Activated CD4-positive, alpha-beta T cell treated with anti-CD3 and anti-CD28 coated beads, Interleukin-2, Interleukin-4, amounts not matched to agents 100 ng/mL and 50 ng/mL, durations not matched to agents 16 hours and 8 hours (primary cell): Measurements from ENCODE around the gene RICTOR.

Experiments used
- DNase-seq: peaks from one replicate; pipeline ENCODE4 v3.0.0-alpha.2; 2020; ENCODE audit warnings: low spot score

Gene RICTOR

DNA sequence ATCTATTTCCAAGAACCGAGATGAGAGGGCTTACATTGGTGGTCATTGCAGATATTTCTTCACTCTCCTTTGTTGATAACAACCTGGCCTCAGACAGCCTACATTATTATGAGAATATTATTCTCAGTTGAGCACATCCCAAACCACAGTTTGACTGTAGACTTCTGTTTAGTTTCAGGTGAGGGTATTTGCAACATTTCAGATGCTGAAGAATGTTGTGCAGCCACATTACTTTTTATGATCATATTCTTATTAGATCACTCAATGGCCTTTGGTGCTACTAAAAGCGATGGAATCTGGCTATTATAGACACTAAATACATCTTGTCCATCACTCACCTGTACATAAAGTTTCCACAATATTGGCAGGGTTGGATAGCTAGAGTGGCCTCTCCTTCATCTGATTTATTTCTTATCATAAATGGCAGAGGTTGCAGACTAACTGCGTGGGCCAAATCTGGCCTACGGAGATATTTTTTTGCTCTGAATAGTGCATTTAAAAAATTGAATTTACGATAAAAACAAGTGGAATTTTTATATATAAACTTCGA, 26.2 kb upstream of the RICTOR start:
- no peak for DNase-seq

DNA sequence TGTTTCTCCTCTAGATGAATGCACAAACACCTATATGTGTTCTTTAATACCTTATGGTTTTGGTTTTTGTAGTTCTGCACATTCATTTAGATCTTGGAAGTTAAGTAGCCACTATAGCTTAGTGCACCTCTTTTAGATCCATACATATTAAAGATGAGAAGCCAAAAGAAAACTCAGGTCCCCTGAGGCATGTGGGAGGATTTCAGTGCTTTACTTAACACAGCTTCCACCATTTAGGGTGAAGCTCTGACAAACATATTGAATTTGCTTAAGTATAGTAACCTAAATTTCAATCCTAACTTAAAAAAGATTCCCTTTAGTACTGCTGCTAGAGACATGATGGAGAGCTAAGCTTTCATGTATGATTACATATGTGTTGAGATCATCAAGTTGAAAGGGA, 25.6 kb upstream of the RICTOR start:
- DNase-seq = no peak

DNA sequence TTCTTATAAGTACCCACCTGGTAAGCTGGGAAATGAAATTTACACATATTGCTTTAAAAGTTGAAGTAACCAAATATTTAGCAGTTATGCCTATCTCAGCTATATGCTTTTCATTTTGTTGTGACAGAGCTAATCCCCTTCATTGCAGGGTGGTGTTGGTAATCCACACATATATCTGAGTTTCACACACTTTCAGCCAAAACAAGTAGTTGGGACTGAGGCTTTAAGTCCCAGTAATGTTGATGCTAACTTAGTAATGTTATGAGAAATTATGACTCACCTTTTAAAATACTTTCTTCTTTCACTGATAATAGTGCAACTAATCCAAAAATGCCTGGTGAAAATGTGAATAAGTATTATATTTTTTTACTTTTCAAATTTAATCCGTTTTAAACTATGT, 19.2 kb upstream of the RICTOR start:
- DNase-seq = no peak

DNA sequence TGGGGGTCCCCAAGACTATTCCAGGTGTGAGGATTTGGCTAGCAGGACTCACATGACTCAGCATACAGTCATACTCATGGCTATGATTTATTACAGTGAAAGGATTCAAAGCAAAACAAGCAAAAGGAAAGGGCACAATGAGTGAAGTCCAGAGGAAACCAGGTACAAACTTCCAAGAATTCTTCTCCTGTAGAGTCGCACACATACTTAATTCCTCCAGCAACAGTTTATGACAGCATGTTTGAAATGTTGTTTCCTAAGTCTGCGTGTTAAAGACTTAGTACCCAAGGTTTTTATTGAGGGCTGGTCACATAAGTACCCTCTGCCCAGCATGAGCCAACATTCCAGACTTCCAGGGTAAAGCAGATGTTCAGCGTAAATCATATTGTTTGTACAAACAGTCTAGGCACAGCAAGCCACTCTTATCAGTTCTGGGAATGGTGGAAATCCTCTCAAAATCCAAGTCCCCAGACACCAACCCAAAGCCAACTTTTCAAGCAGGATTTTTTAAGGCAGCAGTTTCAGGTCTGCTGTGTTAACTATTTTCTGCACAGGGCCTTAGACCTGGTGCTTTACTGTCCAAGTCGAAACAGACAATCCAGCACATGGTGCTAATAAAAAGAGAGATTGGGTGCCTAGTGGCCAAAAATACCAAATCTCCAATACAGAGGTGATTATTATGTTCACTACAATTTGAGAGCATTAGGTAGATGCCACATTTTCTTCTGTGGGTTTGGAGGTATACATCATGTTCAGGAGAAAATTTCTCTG, 18.6 kb upstream of the RICTOR start:
- DNase-seq = no peak

DNA sequence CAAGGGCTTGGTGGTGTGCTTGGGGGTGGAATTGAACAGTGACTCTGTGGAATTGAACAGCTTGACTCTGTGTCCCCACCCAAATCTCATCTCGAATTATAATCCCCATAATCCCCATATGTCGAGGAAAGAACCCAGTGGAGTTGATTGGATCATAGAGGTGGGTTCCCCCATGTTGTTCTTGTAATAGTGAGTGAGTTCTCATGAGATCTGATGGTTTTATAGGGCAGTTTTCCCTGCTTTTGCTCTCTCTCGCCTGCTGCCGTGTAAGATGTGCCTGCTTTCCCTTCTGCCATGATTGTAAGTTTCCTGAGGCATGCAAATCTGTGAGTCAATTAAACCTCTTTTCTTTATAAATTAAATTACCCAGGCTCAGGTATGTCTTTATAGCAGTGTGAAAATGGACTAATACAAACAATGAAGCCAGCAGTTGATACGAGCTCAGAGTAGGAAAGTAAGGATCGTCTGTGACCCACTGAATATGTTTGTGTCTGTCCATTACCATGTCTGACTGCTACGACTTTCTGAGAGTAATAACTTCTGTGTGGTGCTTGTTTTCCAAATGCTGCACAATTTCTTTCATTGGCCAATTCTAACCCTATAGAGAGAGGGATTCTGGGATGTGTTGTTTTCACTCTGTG, 17.9 kb upstream of the RICTOR start:
- no peak for DNase-seq

DNA sequence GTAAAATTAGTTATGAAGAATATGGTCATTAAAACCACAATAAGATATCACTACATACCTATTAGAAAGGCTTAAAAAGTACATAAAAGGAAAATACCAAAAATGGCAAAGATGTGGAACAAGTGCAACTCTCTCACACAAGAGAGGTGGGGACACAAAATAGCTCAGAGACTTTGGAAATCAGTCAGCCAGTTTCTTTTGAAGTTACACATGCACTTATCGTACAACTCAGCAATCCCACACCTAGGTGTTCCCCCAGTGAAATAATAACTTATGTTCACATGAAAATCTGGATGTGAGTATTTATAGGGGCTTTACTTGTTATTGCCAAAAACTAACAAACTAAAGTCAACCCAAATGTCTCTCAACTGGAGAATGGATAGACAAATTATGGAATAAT, 9.8 kb upstream of the RICTOR start:
- DNase-seq = no peak

DNA sequence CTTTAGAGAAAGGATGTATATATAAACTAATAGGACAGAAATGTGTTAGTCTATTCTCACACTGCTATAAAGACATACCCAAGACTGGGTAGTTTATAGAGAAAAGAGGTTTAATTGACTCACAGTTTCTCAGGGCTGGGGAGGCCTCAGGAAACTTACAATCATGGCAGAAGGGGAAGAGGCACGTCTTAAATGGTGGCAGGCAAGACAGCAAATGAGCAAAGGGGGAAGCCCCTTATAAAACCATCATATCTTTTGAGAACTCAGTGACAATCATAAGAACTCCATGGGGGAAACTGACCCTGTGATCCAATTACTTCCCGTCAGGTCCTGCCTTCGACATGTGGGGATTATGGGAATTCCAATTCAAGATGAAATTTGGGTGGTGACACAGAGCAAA, 8.8 kb upstream of the RICTOR start:
- DNase-seq = no peak

DNA sequence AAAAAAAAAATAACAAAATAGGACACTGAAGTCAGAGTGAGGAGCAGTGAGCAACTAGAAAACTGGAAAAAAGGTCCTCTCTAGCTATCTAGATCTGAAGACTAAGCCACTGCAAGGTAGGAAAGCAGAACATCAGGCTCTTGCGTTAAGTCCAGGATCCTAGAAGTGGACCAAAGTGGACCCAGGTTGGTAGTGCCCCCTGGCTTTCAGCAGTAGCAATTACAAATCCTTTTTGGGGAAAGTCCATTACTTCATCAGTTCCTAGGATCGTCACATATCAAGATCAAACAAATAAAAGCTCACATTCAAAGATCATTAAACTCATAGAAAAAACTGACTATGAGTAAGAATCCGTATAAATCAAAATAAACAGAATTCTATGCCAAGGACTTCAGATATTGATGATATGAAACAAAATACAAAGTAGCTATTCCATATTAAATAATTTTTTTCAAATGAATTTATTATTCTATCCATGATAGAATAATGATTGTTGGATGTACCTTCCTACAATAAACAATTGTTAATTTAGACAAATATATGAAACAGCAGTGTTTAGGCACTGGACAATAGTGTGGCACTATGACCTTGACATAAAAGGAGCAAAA, 6.5 kb upstream of the RICTOR start:
- DNase-seq = peak; percentile 40

DNA sequence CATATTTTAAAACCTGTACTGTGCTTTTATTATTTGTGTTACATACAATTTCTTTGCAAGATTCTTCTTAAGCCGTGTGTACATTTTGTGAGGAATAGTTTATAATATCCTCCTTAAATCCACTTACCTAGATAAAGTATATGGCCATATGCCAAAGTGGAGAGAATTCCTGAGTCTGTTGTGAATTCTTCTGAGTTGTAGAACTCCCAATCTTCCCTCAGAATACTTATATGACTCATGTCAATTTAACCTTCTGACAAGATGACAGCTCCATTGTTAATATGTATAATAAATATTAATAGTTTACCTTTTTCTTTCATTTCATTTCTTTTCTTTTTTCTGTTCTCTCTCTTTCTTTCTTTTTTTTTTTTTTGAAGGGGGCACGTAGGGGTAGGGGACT, 6.0 kb upstream of the RICTOR start:
- DNase-seq = no peak

DNA sequence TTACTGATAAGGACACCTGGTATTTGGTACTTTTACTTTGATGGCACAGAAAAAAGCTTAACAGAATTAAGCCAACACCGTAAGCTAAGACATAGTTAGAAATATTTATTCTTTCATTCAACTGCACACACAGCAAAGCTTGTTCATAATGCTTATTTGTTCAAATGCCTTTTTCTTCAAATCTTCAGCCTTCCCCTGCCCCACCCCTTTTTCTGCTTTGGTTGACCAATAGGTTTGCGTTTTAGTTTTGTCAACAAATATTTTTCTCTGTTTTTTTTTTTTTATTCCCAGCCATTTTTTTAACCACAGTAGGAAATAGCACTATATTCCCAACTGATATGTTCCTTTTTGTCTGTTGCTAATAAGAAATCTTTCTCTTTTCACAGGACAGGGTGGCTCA, 4.9 kb upstream of the RICTOR start:
- no peak for DNase-seq

DNA sequence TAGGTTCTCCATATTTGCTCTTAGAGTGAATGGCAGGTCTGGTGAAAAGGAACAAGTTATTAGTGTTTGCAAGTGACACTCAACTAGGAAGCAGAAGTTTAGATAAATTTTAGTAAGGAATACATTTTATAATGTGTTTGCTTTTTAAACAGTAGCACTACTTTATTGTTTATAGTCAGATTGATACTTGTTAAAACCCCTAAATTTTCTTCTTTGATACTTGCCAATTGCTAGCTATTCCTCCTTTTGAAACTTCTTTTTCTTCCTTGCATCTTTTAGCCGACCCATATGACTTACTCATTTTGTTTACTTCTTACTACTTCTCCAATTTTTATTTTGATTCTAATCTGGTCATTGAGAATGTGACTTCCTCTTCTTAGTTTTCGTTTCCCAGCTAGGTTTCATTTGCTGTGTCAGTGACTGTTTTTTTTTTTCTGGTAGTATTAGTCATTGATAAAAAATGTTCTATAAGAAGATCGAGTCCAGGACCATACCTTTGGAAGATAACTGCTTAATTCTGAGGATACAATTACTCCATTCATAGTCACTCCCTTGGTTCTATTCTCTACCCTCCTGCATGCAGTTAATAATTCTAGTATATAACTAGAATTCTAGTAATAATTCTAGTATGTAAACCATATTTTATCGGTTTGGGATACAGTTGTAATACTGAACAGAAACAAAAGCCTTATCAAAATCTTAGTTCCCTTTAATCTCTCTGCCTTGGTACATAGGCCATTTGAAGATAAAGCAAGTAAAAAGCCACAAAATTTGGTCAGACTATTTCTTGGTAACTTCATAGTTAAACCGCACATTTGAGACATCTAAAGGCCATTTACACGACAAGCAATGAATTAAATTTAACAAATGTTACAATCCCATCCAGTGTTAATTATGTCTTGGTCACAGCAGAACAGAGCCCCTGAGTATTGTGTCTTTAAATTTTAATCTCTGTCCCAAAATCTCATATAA, 2.8 kb upstream of the RICTOR start:
- peak; percentile 22 for DNase-seq

DNA sequence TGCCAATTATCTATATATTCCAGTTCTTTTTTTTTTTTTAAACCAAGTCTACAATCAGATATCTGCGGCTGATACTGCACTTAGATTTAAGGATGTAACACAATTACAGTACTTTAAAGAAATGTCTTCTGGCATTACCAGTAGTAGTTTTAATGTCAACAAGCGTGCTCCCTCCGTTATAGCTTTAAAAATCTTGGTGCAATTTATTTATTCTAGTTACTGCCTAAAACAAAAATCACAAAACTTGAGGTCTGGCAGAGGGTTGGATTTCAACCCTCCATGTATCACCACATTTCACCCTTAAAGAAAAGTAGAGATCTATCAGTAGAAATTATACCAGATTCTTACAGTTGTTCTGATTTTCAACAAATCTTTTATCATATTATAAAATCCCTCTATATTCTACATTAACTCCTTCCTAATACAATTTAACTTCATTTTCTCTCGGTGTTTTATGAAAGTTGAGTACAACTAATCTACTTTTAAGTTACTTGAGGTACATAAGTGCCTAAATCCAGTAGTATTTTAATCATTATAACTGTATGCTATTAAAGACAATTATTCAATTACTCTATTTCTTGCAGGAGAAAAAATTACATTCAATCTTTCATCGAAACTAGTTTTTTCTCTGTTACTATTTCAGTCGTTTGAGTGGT, 2.0 kb upstream of the RICTOR start:
- no peak for DNase-seq

DNA sequence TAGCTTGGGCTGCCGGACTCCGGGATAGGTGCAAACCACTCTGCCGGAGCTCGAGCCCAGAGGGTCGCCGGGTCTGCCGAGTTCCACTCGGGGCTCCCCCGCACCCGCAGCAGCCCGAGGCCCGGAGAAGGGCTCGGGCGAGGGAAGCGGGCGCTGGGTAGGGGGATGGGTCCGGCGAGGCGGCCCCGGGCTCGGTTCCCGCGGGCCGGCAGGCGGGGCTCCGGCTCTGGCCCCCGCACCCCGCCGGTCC, 507 bp downstream of the RICTOR start:
- no peak for DNase-seq

DNA sequence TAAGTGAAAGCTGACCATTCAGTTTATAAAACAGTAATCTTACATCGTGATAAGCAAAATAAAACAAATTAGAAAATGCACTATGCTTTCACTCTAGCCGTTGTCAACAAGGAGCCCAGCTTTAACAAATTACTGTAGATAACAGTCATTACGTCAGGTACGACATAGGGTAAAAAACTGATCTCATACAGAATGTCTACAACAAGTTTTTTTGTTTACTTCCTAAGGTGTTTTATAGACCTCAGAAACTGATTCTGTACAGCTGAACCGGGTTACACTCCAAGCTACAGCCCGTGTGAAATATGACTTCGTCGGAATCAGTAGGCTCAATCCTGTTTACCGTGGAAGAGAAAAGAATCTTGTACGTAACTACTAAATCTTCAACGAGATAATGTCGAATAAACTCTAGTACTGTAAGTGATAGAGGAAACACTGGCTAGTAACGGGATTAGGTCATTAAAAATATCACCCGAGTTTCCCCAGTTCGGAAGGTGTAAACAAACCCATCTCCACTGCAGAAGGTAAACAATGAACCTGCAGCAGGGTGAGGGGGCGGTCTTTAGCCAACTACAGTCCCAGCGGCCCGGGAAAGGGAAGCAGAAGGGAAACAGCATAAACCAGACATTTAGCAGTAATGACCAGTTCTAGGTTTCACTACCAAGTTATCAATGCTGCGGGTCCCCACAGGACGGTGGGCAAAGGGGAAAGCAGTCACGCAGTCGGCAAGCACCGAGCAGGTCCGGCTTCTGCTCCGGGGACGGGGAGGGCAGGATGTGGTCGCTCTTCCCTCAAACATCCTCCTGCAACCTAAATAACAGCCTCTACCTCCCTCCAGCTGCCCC, 1.1 kb downstream of the RICTOR start:
- DNase-seq = peak; percentile 63

DNA sequence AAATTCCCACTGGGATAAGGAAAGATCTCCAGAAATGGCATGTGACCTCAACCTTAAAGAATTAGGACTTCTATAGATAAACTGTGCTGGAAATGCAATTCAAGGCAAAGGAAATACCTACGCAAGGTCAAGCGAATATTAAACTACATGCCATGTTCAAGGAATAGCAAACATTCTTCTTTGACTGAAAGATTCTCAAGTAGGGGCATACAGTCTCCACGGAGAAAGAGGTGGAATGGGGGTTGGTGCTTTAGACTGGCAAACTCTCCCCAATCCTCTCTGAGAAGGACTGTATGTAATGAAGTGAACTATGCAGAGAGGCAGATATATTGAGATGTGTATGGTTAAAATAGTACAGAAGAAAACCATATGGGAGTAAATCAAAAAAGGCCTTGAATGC, 6.1 kb downstream of the RICTOR start:
- DNase-seq = no peak

DNA sequence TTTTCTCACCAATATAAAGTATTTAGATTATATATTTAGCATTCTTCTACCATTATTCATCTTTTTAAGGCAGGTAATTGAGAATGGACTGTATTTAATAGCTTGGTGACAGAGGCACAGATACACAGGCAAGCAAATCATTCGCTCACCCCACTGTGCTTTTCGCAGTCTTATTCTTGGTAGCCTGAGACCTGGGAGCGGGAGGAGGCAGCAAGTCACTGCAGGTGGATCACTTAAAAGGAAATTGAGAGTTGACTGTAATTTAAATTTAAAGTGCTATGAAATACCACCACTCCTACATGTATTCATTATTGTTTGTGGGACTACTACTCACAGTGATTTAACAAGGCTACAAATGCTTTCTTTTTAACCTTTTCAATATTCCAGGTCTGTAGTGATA, 9.7 kb downstream of the RICTOR start:
- DNase-seq = no peak

DNA sequence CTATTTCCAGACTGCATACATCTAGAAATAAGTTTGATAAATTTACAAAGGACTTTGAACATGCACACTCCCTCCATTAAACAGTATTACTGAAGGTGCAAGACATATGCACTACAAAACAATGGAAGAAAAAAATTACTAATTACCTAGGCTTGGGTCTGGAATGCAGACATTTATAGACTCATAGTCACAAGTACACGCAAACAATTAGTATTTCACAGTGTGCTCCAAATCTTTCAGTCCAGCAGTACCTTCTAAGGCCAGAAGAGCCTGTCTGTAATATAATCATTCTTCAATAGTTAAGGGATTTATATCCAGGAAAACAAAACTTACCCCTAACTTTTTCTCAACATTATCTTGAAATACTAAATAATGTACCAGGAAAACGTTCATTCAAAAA, 11.2 kb downstream of the RICTOR start:
- no peak for DNase-seq

DNA sequence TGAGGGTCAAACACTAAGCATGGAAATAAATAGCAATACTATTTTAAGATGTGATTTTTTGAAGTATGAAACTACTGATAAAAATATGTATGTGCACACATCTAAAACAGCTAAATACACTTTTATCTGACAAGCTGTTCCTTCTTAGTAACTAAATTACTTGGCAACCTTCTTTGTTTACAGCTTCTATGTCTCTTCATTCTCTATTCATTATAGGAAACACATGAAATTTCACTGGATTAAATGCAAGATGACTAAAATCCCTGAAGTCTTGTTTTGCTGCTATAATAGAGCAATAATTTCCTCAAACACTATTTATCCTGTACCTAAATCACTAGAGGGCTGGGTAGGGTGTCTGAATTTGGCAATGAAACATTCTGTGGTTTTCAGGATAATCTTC, 11.7 kb downstream of the RICTOR start:
- no peak for DNase-seq

DNA sequence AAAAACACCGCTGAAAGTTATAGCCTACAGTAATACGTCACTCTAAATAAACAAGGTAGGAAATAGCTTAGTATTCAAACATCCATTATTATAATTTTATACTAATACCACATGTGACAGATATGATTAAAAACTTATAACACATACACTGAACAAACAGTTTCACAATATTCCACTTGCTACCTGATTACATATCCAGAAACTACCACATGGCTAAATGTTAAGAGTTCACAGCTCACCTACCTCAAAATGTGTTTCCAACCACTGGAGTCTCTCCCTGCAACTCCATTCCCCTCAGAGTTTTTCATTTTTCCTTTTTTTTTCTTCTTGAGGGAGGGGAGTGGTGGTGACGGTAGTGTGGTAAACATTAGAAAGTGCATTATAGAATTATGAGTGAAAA, 12.1 kb downstream of the RICTOR start:
- no peak for DNase-seq

DNA sequence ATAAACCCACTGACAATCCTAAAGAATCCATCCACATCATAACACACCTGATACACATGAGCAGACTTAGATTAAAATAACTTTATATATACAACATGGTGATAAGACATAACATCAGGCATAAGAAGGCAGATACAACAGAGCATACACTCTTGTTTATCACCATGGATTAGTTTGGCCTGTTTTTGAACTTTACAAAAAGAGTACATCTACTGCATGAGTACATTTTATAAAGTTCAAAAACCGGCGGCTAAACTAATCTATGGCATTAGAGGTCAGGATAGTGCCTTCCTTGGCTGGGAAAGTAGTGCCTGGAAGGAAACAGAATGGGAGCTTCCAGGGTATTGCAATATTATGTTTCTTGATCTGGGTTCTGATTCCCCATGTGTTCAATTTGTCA, 15.1 kb downstream of the RICTOR start:
- no peak for DNase-seq
